ENCODE results near the gene UBR2. TPM values are rescaled to one million over a fixed set of nuclear protein-coding genes. Genes with fewer than 3 reads are reported as not detected.
"Not testable (repeated sequence)": the region's sequence is repeated elsewhere in the genome, so short reads cannot be mapped to it uniquely, and the experiment has no call there.

UBR2 gene
- total RNA-seq, 2 donors from 2014 or later, result 21.6 to 22.5 TPM

DNA sequence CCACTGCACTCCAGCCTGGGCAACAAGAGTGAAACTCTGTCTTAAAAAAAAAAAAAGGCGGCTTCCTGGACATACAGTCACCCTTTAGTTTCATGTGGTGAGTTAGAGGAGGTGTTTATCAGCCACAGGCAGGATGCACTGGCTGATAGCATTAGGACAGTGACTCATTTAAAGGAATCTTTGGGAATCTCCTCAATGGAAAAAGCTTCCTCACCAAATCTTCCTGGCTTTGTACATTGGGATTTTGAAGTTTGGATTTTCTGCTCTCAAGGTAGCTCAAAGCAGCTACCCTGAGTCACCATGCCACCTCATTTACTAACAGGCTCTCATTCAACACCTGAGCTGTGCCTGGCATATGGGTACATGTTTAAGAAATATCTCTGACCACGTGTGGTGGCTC is 138.4 kb downstream of the UBR2 start:
- no peak for DNase-seq
- Mint-ChIP-seq H3K36me3 (ENCODE audit: low read depth) (no peaks in the 10 kb centered on the region), H3K27ac (peak overlapping the region; percentile 26), H3K27me3 (ENCODE audit: insufficient read depth) (no peaks in the 10 kb centered on the region), H3K9me3 (no peaks in the 10 kb centered on the region), H3K4me3 (no peak overlapping the region), H3K4me1 (peaks cover 7% of the 10 kb centered on the region)
- Histone ChIP-seq H3K9me3 (ENCODE audit: control insufficient read depth, low read length) (no peaks in the 10 kb centered on the region), H3K36me3 (ENCODE audit: control insufficient read depth, insufficient read depth, low read length) (no peaks in the 10 kb centered on the region), H3K4me1 (ENCODE audit: control insufficient read depth, insufficient read depth, low read length) (no peaks in the 10 kb centered on the region), H3K9ac (ENCODE audit: extremely low read depth, low read length, poor library complexity, severe bottlenecking) (no peak overlapping the region), H3K27ac (ENCODE audit: low read depth, low read length) (no peak overlapping the region), H3K4me3 (ENCODE audit: low read length) (no peak overlapping the region), H3K27me3 (ENCODE audit: control insufficient read depth, insufficient read depth, low read length, poor library complexity, severe bottlenecking) (no peaks in the 10 kb centered on the region)
- 70% methylated on average over 2 of the region's 2 CpGs; no CpG with 5 or more reads in 1 of the 2 experiments for WGBS, 2 experiments (ENCODE audit: insufficient coverage in 1 of 2, insufficient read length in 1 of 2)
- TF ChIP-seq, protein P1, sequence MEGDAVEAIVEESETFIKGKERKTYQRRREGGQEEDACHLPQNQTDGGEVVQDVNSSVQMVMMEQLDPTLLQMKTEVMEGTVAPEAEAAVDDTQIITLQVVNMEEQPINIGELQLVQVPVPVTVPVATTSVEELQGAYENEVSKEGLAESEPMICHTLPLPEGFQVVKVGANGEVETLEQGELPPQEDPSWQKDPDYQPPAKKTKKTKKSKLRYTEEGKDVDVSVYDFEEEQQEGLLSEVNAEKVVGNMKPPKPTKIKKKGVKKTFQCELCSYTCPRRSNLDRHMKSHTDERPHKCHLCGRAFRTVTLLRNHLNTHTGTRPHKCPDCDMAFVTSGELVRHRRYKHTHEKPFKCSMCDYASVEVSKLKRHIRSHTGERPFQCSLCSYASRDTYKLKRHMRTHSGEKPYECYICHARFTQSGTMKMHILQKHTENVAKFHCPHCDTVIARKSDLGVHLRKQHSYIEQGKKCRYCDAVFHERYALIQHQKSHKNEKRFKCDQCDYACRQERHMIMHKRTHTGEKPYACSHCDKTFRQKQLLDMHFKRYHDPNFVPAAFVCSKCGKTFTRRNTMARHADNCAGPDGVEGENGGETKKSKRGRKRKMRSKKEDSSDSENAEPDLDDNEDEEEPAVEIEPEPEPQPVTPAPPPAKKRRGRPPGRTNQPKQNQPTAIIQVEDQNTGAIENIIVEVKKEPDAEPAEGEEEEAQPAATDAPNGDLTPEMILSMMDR (conservative IDR thresholded peaks at IDR 0.05), result no peak

DNA sequence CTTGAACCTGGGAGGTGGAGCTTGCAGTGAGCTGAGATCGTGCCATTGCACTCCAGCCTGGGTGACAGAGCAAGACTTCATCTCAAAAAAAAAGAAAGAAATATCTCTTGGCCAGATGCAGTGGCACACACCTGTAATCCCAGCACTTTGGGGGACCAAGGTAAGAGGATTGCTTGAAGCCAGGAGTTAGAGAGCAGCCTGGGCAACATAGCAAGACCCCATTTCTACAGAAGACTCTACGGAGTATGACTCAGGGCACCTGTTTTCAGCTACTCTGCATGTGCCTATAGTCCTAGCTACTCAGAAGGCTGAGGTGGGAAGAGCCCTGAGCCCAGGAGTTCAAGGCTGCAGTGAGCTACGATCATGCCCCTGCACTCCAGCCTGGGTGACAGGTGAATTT is 139.0 kb downstream of the UBR2 start:
- not testable (repeated sequence) for H3K27ac Mint-ChIP-seq; H3K9ac ChIP-seq (ENCODE audit: extremely low read depth, low read length, poor library complexity, severe bottlenecking); H3K36me3 ChIP-seq (ENCODE audit: control insufficient read depth, insufficient read depth, low read length); H3K4me1 ChIP-seq (ENCODE audit: control insufficient read depth, insufficient read depth, low read length); H3K4me3 ChIP-seq (ENCODE audit: low read length); H3K9me3 Mint-ChIP-seq; H3K36me3 Mint-ChIP-seq (ENCODE audit: low read depth); H3K4me3 Mint-ChIP-seq; H3K27me3 Mint-ChIP-seq (ENCODE audit: insufficient read depth); H3K27me3 ChIP-seq (ENCODE audit: control insufficient read depth, insufficient read depth, low read length, poor library complexity, severe bottlenecking); H3K27ac ChIP-seq (ENCODE audit: low read depth, low read length); H3K4me1 Mint-ChIP-seq; H3K9me3 ChIP-seq (ENCODE audit: control insufficient read depth, low read length)
- WGBS, 2 experiments (ENCODE audit: insufficient coverage in 1 of 2, insufficient read length in 1 of 2), result 92 to 98% methylated on average over 2 to 3 of the region's 3 CpGs
- DNase-seq, result peak; percentile 21

DNA sequence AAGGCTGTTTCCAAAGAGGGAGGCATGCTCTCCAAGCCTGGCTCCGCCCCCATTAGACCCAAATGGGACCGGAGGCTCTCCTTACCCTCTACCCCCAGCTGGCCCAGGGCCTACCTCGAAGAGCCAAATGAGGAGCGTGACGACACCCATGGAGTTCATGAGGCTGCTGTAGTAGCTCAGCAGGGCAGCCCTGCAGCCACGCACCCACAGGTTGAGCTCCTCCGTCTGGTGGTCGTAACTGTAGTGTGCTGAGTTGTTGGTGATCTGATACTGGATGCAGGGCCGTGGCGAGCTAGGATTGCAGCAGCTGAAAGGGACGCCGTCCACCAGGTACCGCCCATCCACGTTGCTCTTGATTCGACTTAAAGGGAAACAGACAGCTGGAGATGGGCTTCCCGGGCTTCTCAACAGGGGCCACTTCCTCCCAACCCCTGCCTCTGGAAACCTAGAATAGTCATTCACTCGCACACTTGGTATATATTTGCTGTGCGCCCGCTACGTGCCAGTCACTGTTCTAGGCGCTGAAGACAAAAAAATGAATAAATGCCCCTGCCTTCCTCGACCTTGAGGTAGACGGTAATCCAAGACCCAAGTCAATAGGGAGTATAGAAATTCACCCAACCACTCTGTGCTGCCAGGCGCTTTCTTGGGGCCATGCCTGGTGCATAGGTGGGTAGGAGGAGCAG is 140.6 kb downstream of the UBR2 start:
- no peak overlapping the region for H3K4me3 ChIP-seq (ENCODE audit: low read length)

More for the DNA sequence above, 140.6 kb downstream of the UBR2 start:
- H3K4me1 Mint-ChIP-seq, result peaks cover 7% of the 10 kb centered on the region
- no peaks in the 10 kb centered on the region for H3K36me3 Mint-ChIP-seq (ENCODE audit: low read depth)
- 83 to 84% methylated on average over 18 to 24 of the region's 24 CpGs for WGBS, 2 experiments (ENCODE audit: insufficient coverage in 1 of 2, insufficient read length in 1 of 2)
- no peaks in the 10 kb centered on the region for H3K9me3 Mint-ChIP-seq
- H3K36me3 ChIP-seq (ENCODE audit: control insufficient read depth, insufficient read depth, low read length), result no peaks in the 10 kb centered on the region
- peak overlapping the region; percentile 77 for H3K27ac Mint-ChIP-seq
- TF ChIP-seq, protein P1 (conservative IDR thresholded peaks at IDR 0.05), result no peak
- peak; percentile 76 for DNase-seq
- H3K27me3 Mint-ChIP-seq (ENCODE audit: insufficient read depth), result no peaks in the 10 kb centered on the region
- H3K27me3 ChIP-seq (ENCODE audit: control insufficient read depth, insufficient read depth, low read length, poor library complexity, severe bottlenecking), result no peaks in the 10 kb centered on the region
- no peak overlapping the region for H3K27ac ChIP-seq (ENCODE audit: low read depth, low read length)
- H3K9ac ChIP-seq (ENCODE audit: extremely low read depth, low read length, poor library complexity, severe bottlenecking), result no peak overlapping the region
- H3K9me3 ChIP-seq (ENCODE audit: control insufficient read depth, low read length), result no peaks in the 10 kb centered on the region
- H3K4me1 ChIP-seq (ENCODE audit: control insufficient read depth, insufficient read depth, low read length), result no peaks in the 10 kb centered on the region
- H3K4me3 Mint-ChIP-seq, result peak overlapping the region; percentile 38

Measured in endodermal cell (in vitro differentiated cells).